GM21737 (cell line): ENCODE measurements around the gene FOXO1.

Experiments
- ATAC-seq: cut with Tn5 transposase; IDR thresholded peaks from one replicate; pipeline ENCODE4 v1.9.1; 2021; ENCODE audit warnings: mild to moderate bottlenecking, moderate library complexity; ENCODE audit not compliant: unreplicated experiment

The FOXO1 gene

GRCh38 chr13:40517486-40518480 is 148.7 kb downstream of the FOXO1 start:
- peak; percentile 60 for ATAC-seq

- no peak for ATAC-seq
Measured at GRCh38 chr13:40515702-40516101, 150.7 kb downstream of the FOXO1 start.

GRCh38 chr13:40514802-40515201 is 151.6 kb downstream of the FOXO1 start:
- ATAC-seq, result no peak

- no peak for ATAC-seq
Measured at GRCh38 chr13:40509876-40510275, 156.6 kb downstream of the FOXO1 start.

- ATAC-seq, result no peak
Measured at GRCh38 chr13:40508767-40509342, 157.6 kb downstream of the FOXO1 start.

- no peak for ATAC-seq
Measured at GRCh38 chr13:40508127-40508526, 158.3 kb downstream of the FOXO1 start.

- ATAC-seq, result no peak
Measured at GRCh38 chr13:40506592-40507446, 159.6 kb downstream of the FOXO1 start.
